A549 (cell line): ENCODE measurements around the gene PLPP4. TPM values are rescaled to one million over a fixed set of nuclear protein-coding genes. Genes with fewer than 3 reads are reported as not detected.

Experiments used
- ATAC-seq, 2 experiments: fragments of 200-7000 bp in 1 of 2; fragments of >200 bp in 1 of 2; cut with Nextera tagmentation in 1 of 2; cut with Tn5 transposase in 1 of 2; 3 replicates each; pipeline versions ENCODE4 v1.8.0 to v1.9.1; 2018 to 2020; ENCODE audit warnings: mild to moderate bottlenecking in 1 of 2, moderate library complexity in 1 of 2
- CTCF ChIA-PET: fragments of 300-600 bp; sonication (Branson Sonifier 250); formaldehyde crosslinking; extraction: SDS; loops from one replicate; lab custom pipeline; 2021; ENCODE audit warnings: antibody characterized with exemption, inconsistent platforms; lab: Yijun Ruan, JAX
- POLR2A ChIA-PET: fragments of 350-600 bp; formaldehyde crosslinking; extraction: SDS; loops from one replicate; lab custom pipeline; 2021; ENCODE audit warnings: antibody characterized with exemption, inconsistent platforms; lab: Yijun Ruan, JAX
- DNase-seq, 2 experiments: peaks; one replicate each; pipeline versions ENCODE4 v3.0.0 to v3.0.0-alpha.2; 2011 to 2016; ENCODE audit warnings: low read depth in 1 of 2, low spot score in 1 of 2
- FAIRE-seq: peaks from 2 replicates; lab custom pipeline; 2011; peaks lifted over from hg19 to GRCh38; lab: Jason Lieb, UNC
- H3K27ac ChIP-seq, 2 experiments: fragments of >200 bp; sonication (Bioruptor Twin); formaldehyde crosslinking; 3 replicates each; pipeline ENCODE4 v1.5.1; 2016 to 2017
- H3K4me1 ChIP-seq: fragments of >200 bp; sonication (Bioruptor Twin); formaldehyde crosslinking; 3 replicates; pipeline ENCODE4 v1.6.1; 2016
- H3K4me2 ChIP-seq: fragments of >200 bp; sonication (Bioruptor Twin); formaldehyde crosslinking; 3 replicates; pipeline ENCODE4 v1.6.1; 2016
- H3K4me3 ChIP-seq: fragments of >200 bp; sonication (Bioruptor Twin); formaldehyde crosslinking; 3 replicates; pipeline ENCODE4 v1.5.1; 2016
- H3K9me3 ChIP-seq: fragments of >200 bp; sonication (Bioruptor Twin); formaldehyde crosslinking; 3 replicates; pipeline ENCODE4 v1.6.1; 2016
- BCL3 ChIP-seq: fragments of >200 bp; sonication (Bioruptor Twin); formaldehyde crosslinking; IDR thresholded peaks from 3 replicates; pipeline ENCODE4 v1.6.1; 2016
- HES2 ChIP-seq: fragments of >200 bp; sonication (Bioruptor Twin); formaldehyde crosslinking; IDR thresholded peaks from 2 replicates; pipeline ENCODE4 v1.6.1; 2016
- HOXA7 ChIP-seq: fragments of 250-450 bp; sonication (Bioruptor Pico); IDR thresholded peaks from 2 replicates; pipeline ENCODE4 v1.5.0; 2020; ENCODE audit warnings: mild to moderate bottlenecking, moderate library complexity
- KDM5A ChIP-seq: fragments of 200-600 bp; sonication (generic); IDR thresholded peaks from 2 replicates; pipeline ENCODE4 v1.6.1; 2016; ENCODE audit warnings: antibody characterized with exemption, mild to moderate bottlenecking
- MAFK ChIP-seq: fragments of 450-650 bp; IDR thresholded peaks from 2 replicates; pipeline ENCODE4 v1.6.1; 2014; ENCODE audit not compliant: partially characterized antibody
- MAZ ChIP-seq: fragments of 150-350 bp; IDR thresholded peaks from 2 replicates; pipeline ENCODE4 v1.6.1; 2014; ENCODE audit warnings: antibody characterized with exemption, low read depth, low read length, borderline replicate concordance
- NPAS2 ChIP-seq: fragments of 250-450 bp; sonication (Bioruptor Pico); IDR thresholded peaks from 2 replicates; pipeline ENCODE4 v1.8.0; 2022; ENCODE audit warnings: mild to moderate bottlenecking, moderate library complexity, borderline replicate concordance
- POLR2AphosphoS2 ChIP-seq: conservative IDR thresholded peaks from 2 replicates; pipeline ENCODE4 v1.6.1; 2012; ENCODE audit warnings: low read length, improper control_type of control experiment, inconsistent platforms
- RAD21 ChIP-seq, 2 experiments: fragments of >200 bp in 1 of 2; sonication (Bioruptor Twin) in 1 of 2; formaldehyde crosslinking in 1 of 2; IDR thresholded peaks in 1 of 2; conservative IDR thresholded peaks in 1 of 2; 2 replicates in 1 of 2; 3 replicates in 1 of 2; pipeline ENCODE4 v1.6.1; 2012 to 2018; ENCODE audit warnings: inconsistent platforms in 1 of 2
- SMC3 ChIP-seq: fragments of >200 bp; sonication (Bioruptor Twin); formaldehyde crosslinking; IDR thresholded peaks from 3 replicates; pipeline ENCODE4 v1.6.1; 2018; ENCODE audit warnings: inconsistent platforms
- TP53 ChIP-seq: fragments of 250-450 bp; sonication (Bioruptor Pico); IDR thresholded peaks from 2 replicates; pipeline ENCODE4 v1.5.0; 2021; ENCODE audit warnings: mild to moderate bottlenecking, moderate library complexity
- USF2 ChIP-seq: fragments of 450-650 bp; IDR thresholded peaks from 2 replicates; pipeline ENCODE4 v1.6.1; 2014; ENCODE audit warnings: antibody characterized with exemption
- ZC3H11A ChIP-seq: fragments of 450-650 bp; IDR thresholded peaks from 2 replicates; pipeline ENCODE4 v1.6.1; 2014; ENCODE audit warnings: antibody characterized with exemption, mild to moderate bottlenecking
- WGBS: methylation state at CpG from one replicate; pipeline ENCODE4 v1.1.6; 2017; ENCODE audit errors: missing lambda C conversion rate; 5-methylcytosine and 5-hydroxymethylcytosine counted together
- polyA plus RNA-seq, 4 experiments: library from polyadenylated mRNA; depleted of rRNA in 3 of 4; stranded (reverse); fragments of >200 nt; fragmentation: RNase III in 1 of 4; extraction: RNeasy Plus Mini Kit Qiagen cat#74134 plus additional on column Dnase treatment in 1 of 4; gene quantifications; 2 replicates in 3 of 4; 3 replicates in 1 of 4; pipeline ENCODE4 v1.2.3, GENCODE V29; 2011 to 2017

The PLPP4 gene
- polyA plus RNA-seq, 2 of the 4 experiments (the other 2 are of a cell fraction) = not detected

GRCh38 chr10:120521880-120522279 is 64.9 kb downstream of the PLPP4 start:
- Histone ChIP-seq H3K4me2 (no peak overlapping the region), H3K4me3 (no peak overlapping the region), H3K4me1 (no peaks in the 10 kb centered on the region), H3K9me3 (no peaks in the 10 kb centered on the region), H3K27ac (no peak overlapping the region)
- ChIA-PET CTCF (no interaction called here), POLR2A (no interaction called here)
- ATAC-seq (no peak), DNase-seq (no peak), FAIRE-seq (no peak)
- no peak for TF ChIP-seq HOXA7 (CRISPR knock-in tag)
- TF ChIP-seq KDM5A = no peak
- TF ChIP-seq POLR2AphosphoS2 = no peak
- no peak for TF ChIP-seq NPAS2
- no peak for TF ChIP-seq RAD21 (conservative IDR thresholded peaks at IDR 0.05 in 1 of 2, IDR thresholded peaks at IDR 0.05 in 1 of 2)
- no peak for TF ChIP-seq BCL3
- no peak for TF ChIP-seq MAFK
- 23% methylated on average over 3 of the region's 3 CpGs for WGBS

- TF ChIP-seq TP53 = no peak
- H3K4me2 ChIP-seq = no peak overlapping the region
- WGBS = 8% methylated on average over 3 of the region's 3 CpGs
- ChIA-PET CTCF (interaction anchor here (0.6 kb wide), 1 partner anchor 1085 kb away, joined by 5 read pairs; no protein-coding TSS in a partner anchor), POLR2A (no interaction called here)
- ATAC-seq (no peak), DNase-seq (no peak), FAIRE-seq (no peak)
- no peaks in the 10 kb centered on the region for H3K9me3 ChIP-seq
- H3K4me3 ChIP-seq = no peak overlapping the region
- H3K4me1 ChIP-seq = no peaks in the 10 kb centered on the region
- no peak overlapping the region for H3K27ac ChIP-seq
Observed at GRCh38 chr10:120527691-120528090, 70.7 kb downstream of the PLPP4 start.

GRCh38 chr10:120530699-120531098 is 73.7 kb downstream of the PLPP4 start:
- Histone ChIP-seq H3K4me2 (no peak overlapping the region), H3K4me1 (no peaks in the 10 kb centered on the region), H3K4me3 (no peak overlapping the region), H3K27ac (no peak overlapping the region), H3K9me3 (no peaks in the 10 kb centered on the region)
- WGBS = 4% methylated on average over 1 of the region's 1 CpG
- POLR2A ChIA-PET = no interaction called here
- CTCF ChIA-PET = no interaction called here
- DNase-seq (no peak), FAIRE-seq (no peak), ATAC-seq (no peak)
- TF ChIP-seq ZC3H11A (no peak), HES2 (no peak), MAZ (no peak), SMC3 (no peak)

- no peak for FAIRE-seq
- no peaks in the 10 kb centered on the region for H3K9me3 ChIP-seq
- H3K4me1 ChIP-seq = no peaks in the 10 kb centered on the region
- no peak overlapping the region for H3K27ac ChIP-seq
- 3% methylated on average over 2 of the region's 2 CpGs for WGBS
- no peak overlapping the region for H3K4me2 ChIP-seq
- ATAC-seq = no peak
- no peak overlapping the region for H3K4me3 ChIP-seq
- no peak for DNase-seq
- TF ChIP-seq KDM5A (no peak), USF2 (no peak), HOXA7 (CRISPR knock-in tag) (no peak), BCL3 (no peak)
- POLR2A ChIA-PET = no interaction called here
- CTCF ChIA-PET = no interaction called here
Observed at GRCh38 chr10:120538091-120538490, 81.1 kb downstream of the PLPP4 start.
